Mesendoderm (in vitro differentiated cells): Measurements from ENCODE around the gene FCRL3.

Source experiments
- DNase-seq: peaks from one replicate; pipeline ENCODE4 v3.0.0; 2013
- H2AK5ac ChIP-seq: 2 replicates; pipeline ENCODE4 v1.6.1; 2013; ENCODE audit warnings: low read length, inconsistent platforms
- H2BK120ac ChIP-seq: 2 replicates; pipeline ENCODE4 v1.6.1; 2013; ENCODE audit warnings: low read depth, mild to moderate bottlenecking, low read length, moderate library complexity, mixed read lengths
- H2BK15ac ChIP-seq: replicated peaks from 2 replicates; pipeline ENCODE4 v1.6.1; 2013; ENCODE audit warnings: low read depth, mild to moderate bottlenecking, moderate library complexity
- H2BK5ac ChIP-seq: 2 replicates; pipeline ENCODE4 v1.6.1; 2013; ENCODE audit warnings: low read length, inconsistent platforms
- H3K18ac ChIP-seq: 2 replicates; pipeline ENCODE4 v1.6.1; 2013; ENCODE audit warnings: mild to moderate bottlenecking, low read length, mixed read lengths
- H3K23ac ChIP-seq: one replicate; pipeline ENCODE4 v1.6.1; 2013; ENCODE audit warnings: low read length
- H3K27ac ChIP-seq: 2 replicates; pipeline ENCODE4 v1.5.1; 2013; ENCODE audit warnings: low read depth, mild to moderate bottlenecking, inconsistent platforms, low read length, moderate library complexity
- H3K27me3 ChIP-seq: 2 replicates; pipeline ENCODE4 v1.6.1; 2013; ENCODE audit warnings: low read length, control low read depth, mild to moderate bottlenecking, inconsistent platforms; ENCODE audit not compliant: insufficient read depth, poor library complexity
- H3K36me3 ChIP-seq: 2 replicates; pipeline ENCODE4 v1.6.1; 2013; ENCODE audit warnings: low read length, inconsistent platforms; ENCODE audit not compliant: control insufficient read depth, insufficient read depth
- H3K4ac ChIP-seq: one replicate; pipeline ENCODE4 v1.6.1; 2013; ENCODE audit warnings: low read depth, mild to moderate bottlenecking, low read length, moderate library complexity
- H3K4me1 ChIP-seq: 2 replicates; pipeline ENCODE4 v1.6.1; 2013; ENCODE audit warnings: low read depth, low read length, inconsistent platforms; ENCODE audit not compliant: control insufficient read depth
- H3K4me2 ChIP-seq: 2 replicates; pipeline ENCODE4 v1.6.1; 2013; ENCODE audit warnings: low read length
- H3K4me3 ChIP-seq: 2 replicates; pipeline ENCODE4 v1.5.1; 2013; ENCODE audit warnings: mild to moderate bottlenecking, low read length
- H3K56ac ChIP-seq: one replicate; pipeline ENCODE4 v1.6.1; 2013; ENCODE audit warnings: low read length
- H3K79me1 ChIP-seq: 2 replicates; pipeline ENCODE4 v1.6.1; 2013; ENCODE audit warnings: low read length, inconsistent platforms
- H3K79me2 ChIP-seq: 2 replicates; pipeline ENCODE4 v1.6.1; 2013; ENCODE audit warnings: mild to moderate bottlenecking, low read length; ENCODE audit not compliant: control insufficient read depth, insufficient read depth
- H3K9ac ChIP-seq: 2 replicates; pipeline ENCODE4 v1.6.1; 2013; ENCODE audit warnings: low read length, inconsistent platforms
- H4K5ac ChIP-seq: one replicate; pipeline ENCODE4 v1.6.1; 2013; ENCODE audit warnings: low read length
- H4K8ac ChIP-seq: one replicate; pipeline ENCODE4 v1.6.1; 2013; ENCODE audit warnings: low read depth, mild to moderate bottlenecking, control low read depth, low read length, moderate library complexity
- WGBS: extraction: QIAGEN DNeasy Blood & Tissue Kit; methylation state at CpG from one replicate; pipeline ENCODE4 v1.1.7; 2013; ENCODE audit warnings: low lambda C conversion rate, missing lambda C conversion rate; ENCODE audit not compliant: insufficient coverage; ENCODE audit errors: extremely low coverage; 5-methylcytosine and 5-hydroxymethylcytosine counted together

FCRL3 gene

DNA sequence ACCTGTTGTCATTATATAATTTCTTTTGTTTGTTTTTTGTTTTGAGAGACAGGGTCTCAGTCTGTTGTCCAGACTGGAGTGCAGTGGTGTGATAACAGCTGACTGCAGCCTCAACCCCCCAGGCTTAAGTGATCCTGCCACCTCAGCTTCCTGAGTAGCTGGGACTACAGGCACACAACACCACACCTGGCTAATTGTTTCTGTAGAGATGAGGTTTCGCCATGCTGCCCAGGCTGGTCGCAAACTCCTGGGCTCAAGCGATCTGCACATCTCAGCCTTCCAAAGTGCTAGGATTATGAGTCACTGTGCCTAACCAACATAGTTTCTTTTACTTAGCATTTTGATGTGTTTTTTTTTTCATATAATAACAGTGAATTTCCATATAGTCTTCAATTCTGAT is 52.3 kb downstream of the FCRL3 start:
- Histone ChIP-seq H3K4me1 (no peaks in the 10 kb centered on the region), H3K56ac (no peak overlapping the region), H3K36me3 (no peaks in the 10 kb centered on the region), H4K8ac (no peak overlapping the region), H3K27ac (no peak overlapping the region), H3K27me3 (no peaks in the 10 kb centered on the region), H3K4me3 (no peak overlapping the region), H2BK15ac (no peak overlapping the region), H2BK5ac (no peak overlapping the region), H3K79me2 (no peaks in the 10 kb centered on the region), H3K4me2 (no peak overlapping the region), H3K18ac (no peak overlapping the region), H4K5ac (no peak overlapping the region), H2AK5ac (no peak overlapping the region), H3K79me1 (no peaks in the 10 kb centered on the region), H2BK120ac (no peak overlapping the region), H3K9ac (no peak overlapping the region), H3K23ac (no peak overlapping the region), H3K4ac (no peak overlapping the region)
- no peak for DNase-seq
- no CpG with 5 or more reads among the region's 3 CpGs for WGBS

DNA sequence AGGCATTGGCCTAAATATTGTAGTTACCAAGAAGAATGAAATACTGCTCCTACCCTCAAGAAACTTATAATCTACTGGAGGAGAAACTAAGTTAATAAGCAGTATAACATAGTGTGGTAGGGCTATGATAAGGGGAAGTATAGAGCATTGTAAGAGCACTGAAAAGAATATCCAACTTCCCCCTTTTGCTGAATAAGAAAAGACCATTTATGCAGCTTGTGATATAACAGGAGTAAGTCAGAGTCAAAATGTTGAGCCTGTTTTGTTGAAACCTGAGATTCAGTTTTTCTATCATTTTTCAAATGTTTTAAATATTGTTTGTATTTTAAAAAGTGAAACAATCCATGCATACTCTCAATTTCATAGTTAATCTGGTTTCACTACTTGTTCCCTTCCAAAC is 54.4 kb downstream of the FCRL3 start:
- Histone ChIP-seq H3K4ac (no peak overlapping the region), H3K79me2 (no peaks in the 10 kb centered on the region), H3K4me1 (no peaks in the 10 kb centered on the region), H2BK5ac (no peak overlapping the region), H2BK120ac (no peak overlapping the region), H3K79me1 (no peaks in the 10 kb centered on the region), H4K8ac (no peak overlapping the region), H3K4me3 (no peak overlapping the region), H2BK15ac (no peak overlapping the region), H3K23ac (no peak overlapping the region), H3K27me3 (no peaks in the 10 kb centered on the region), H4K5ac (no peak overlapping the region), H3K27ac (no peak overlapping the region), H3K4me2 (no peak overlapping the region), H3K36me3 (no peaks in the 10 kb centered on the region), H3K9ac (no peak overlapping the region), H2AK5ac (no peak overlapping the region), H3K18ac (no peak overlapping the region), H3K56ac (no peak overlapping the region)
- no peak for DNase-seq

GRCh38 chr1:157641177-157641576 is 59.4 kb downstream of the FCRL3 start:
- no peak overlapping the region for H3K4me2 ChIP-seq
- H4K5ac ChIP-seq, result no peak overlapping the region
- no peaks in the 10 kb centered on the region for H3K79me1 ChIP-seq
- no peak overlapping the region for H2BK120ac ChIP-seq
- H3K18ac ChIP-seq, result no peak overlapping the region
- H3K36me3 ChIP-seq, result no peaks in the 10 kb centered on the region
- no peak overlapping the region for H3K4ac ChIP-seq
- H3K23ac ChIP-seq, result no peak overlapping the region
- H3K4me1 ChIP-seq, result no peaks in the 10 kb centered on the region
- H3K27ac ChIP-seq, result no peak overlapping the region
- DNase-seq, result no peak
- H3K9ac ChIP-seq, result no peak overlapping the region
- H2BK15ac ChIP-seq, result no peak overlapping the region
- H2AK5ac ChIP-seq, result no peak overlapping the region
- WGBS, result no CpG with 5 or more reads among the region's 2 CpGs
- no peaks in the 10 kb centered on the region for H3K27me3 ChIP-seq
- H3K56ac ChIP-seq, result no peak overlapping the region
- no peaks in the 10 kb centered on the region for H3K79me2 ChIP-seq
- H2BK5ac ChIP-seq, result no peak overlapping the region
- H4K8ac ChIP-seq, result no peak overlapping the region
- no peak overlapping the region for H3K4me3 ChIP-seq

DNA sequence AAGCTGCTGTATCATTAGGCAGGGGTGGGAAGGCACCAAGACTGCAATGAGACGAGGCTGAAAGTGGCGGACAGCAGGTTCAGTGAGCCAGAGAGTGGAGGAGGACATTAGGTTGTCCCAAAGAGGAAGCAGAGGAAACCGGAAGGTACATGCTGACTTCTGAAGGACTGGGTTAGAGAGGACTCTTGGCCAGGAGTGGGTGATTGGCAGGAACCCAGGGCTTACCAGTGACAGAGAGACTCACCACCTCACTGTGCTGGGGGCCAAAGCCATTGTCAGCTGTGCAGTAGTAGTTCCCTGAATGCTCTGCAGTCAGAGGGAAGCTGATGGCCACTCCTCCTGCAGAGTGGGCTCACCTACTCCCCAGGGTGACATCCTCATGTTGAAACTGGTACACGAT is 60.8 kb downstream of the FCRL3 start:
- no peak overlapping the region for H2AK5ac ChIP-seq
- no peak overlapping the region for H3K9ac ChIP-seq
- no peak overlapping the region for H3K18ac ChIP-seq
- no peak overlapping the region for H3K4ac ChIP-seq
- no peak overlapping the region for H3K4me2 ChIP-seq
- H3K56ac ChIP-seq, result no peak overlapping the region
- no peak overlapping the region for H2BK5ac ChIP-seq
- no CpG with 5 or more reads among the region's 4 CpGs for WGBS
- no peak overlapping the region for H3K4me3 ChIP-seq
- no peak overlapping the region for H3K27ac ChIP-seq
- no peaks in the 10 kb centered on the region for H3K27me3 ChIP-seq
- H3K23ac ChIP-seq, result no peak overlapping the region
- H4K8ac ChIP-seq, result no peak overlapping the region
- no peaks in the 10 kb centered on the region for H3K79me2 ChIP-seq
- H3K36me3 ChIP-seq, result no peaks in the 10 kb centered on the region
- no peak overlapping the region for H2BK15ac ChIP-seq
- no peak overlapping the region for H4K5ac ChIP-seq
- no peaks in the 10 kb centered on the region for H3K79me1 ChIP-seq
- no peak for DNase-seq
- H3K4me1 ChIP-seq, result no peaks in the 10 kb centered on the region
- no peak overlapping the region for H2BK120ac ChIP-seq

- Histone ChIP-seq H3K4me1 (no peaks in the 10 kb centered on the region), H3K36me3 (no peaks in the 10 kb centered on the region), H4K5ac (no peak overlapping the region), H2AK5ac (no peak overlapping the region), H3K27ac (no peak overlapping the region), H3K4me3 (no peak overlapping the region), H3K23ac (no peak overlapping the region), H3K18ac (no peak overlapping the region), H2BK5ac (no peak overlapping the region), H2BK15ac (no peak overlapping the region), H3K4ac (no peak overlapping the region), H3K9ac (no peak overlapping the region), H3K79me1 (no peaks in the 10 kb centered on the region), H3K27me3 (no peaks in the 10 kb centered on the region), H3K56ac (no peak overlapping the region), H3K4me2 (no peak overlapping the region), H2BK120ac (no peak overlapping the region), H4K8ac (no peak overlapping the region), H3K79me2 (no peaks in the 10 kb centered on the region)
- no CpG with 5 or more reads among the region's 1 CpG for WGBS
- no peak for DNase-seq
These were observed 71.8 kb downstream of the FCRL3 start for GRCh38 chr1:157628773-157629172.
